Right lobe of liver (tissue), 6 donors: ENCODE data around the gene MYOM3. TPM values are rescaled to one million over a fixed set of nuclear protein-coding genes. Genes with fewer than 3 reads are reported as not detected.

ENCODE experiments used
- ATAC-seq, 4 donors: fragments of 200-7000 bp; cut with Tn5 transposase; one replicate each; pipeline ENCODE4 v1.9.1; 2020; ENCODE audit warnings: mild to moderate bottlenecking in 4 of 4, moderate library complexity in 4 of 4
- DNase-seq, 3 donors: peaks; one replicate each; pipeline ENCODE4 v3.0.0-alpha.2; 2020
- H3K27ac ChIP-seq, 3 donors: fragments of 200-600 bp; one replicate each; pipeline ENCODE4 v1.8.0; 2022
- H3K27me3 ChIP-seq, 2 donors: fragments of 200-600 bp; one replicate each; pipeline ENCODE4 v1.8.0; 2022
- H3K36me3 ChIP-seq, 4 donors: fragments of 200-600 bp; sonication (generic) in 1 of 4; one replicate each; pipeline versions ENCODE4 v1.5.1 to v1.8.0; 2017 to 2022; ENCODE audit warnings: control low read depth in 1 of 4
- H3K4me1 ChIP-seq, 4 donors: fragments of 200-600 bp; sonication (generic) in 1 of 4; one replicate each; pipeline versions ENCODE4 v1.5.1 to v1.8.0; 2017 to 2022; ENCODE audit warnings: control low read depth in 1 of 4
- H3K4me3 ChIP-seq, 3 donors: fragments of 200-600 bp; one replicate each; pipeline ENCODE4 v1.8.0; 2022
- H3K9me3 ChIP-seq, 4 donors: fragments of 200-600 bp; sonication (generic) in 1 of 4; one replicate each; pipeline versions ENCODE4 v1.5.1 to v1.8.0; 2017 to 2022; ENCODE audit warnings: control low read depth in 1 of 4
- POLR2A ChIP-seq: fragments of 450-650 bp; IDR thresholded peaks from one replicate; pipeline ENCODE4 v1.6.1; 2017; ENCODE audit warnings: antibody characterized with exemption, mild to moderate bottlenecking
- WGBS: methylation state at CpG from one replicate; pipeline ENCODE4 v1.1.6; 2018; ENCODE audit warnings: low coverage, low lambda C conversion rate; ENCODE audit not compliant: insufficient coverage; ENCODE audit errors: missing lambda C conversion rate; 5-methylcytosine and 5-hydroxymethylcytosine counted together
- intact Hi-C, 2 donors: fragments of 100-400 bp; cut with DNase I; formaldehyde crosslinking; loops; one replicate each; pipeline versions ENCODE4 v1.11.2 to v1.14.1; 2022
- total RNA-seq, 6 experiments: library from RNA; depleted of rRNA in 2 of 6; stranded (reverse); fragments of >200 nt in 2 of 6; fragmentation: NEBNext Ultra II Directional in 3 of 6; extraction: Animal tissue kit (Norgen Biotek cat#: 25700) in 3 of 6; gene quantifications; one replicate each; pipeline versions ENCODE4 v1.1.0 to v1.2.4, GENCODE V29; 2016 to 2023
- TF ChIP-seq, protein P1 (sequence below), 4 donors: fragments of 200-600 bp in 3 of 4; fragments of 450-650 bp in 1 of 4; IDR thresholded peaks; one replicate each; pipeline versions ENCODE4 v1.5.1 to v1.8.0; 2016 to 2022; ENCODE audit warnings: antibody characterized with exemption in 4 of 4, mild to moderate bottlenecking in 2 of 4
- donor health status: DM: no; HTN: yes; CAD: no.
- donor health status: DM: no; HTN: no; CAD: no.
- donor health status: DM: no; HTN: no; CAD: no.
- donor health status: DM: no; HTN: yes; CAD: no.
- donor health status: DM: no; HTN: yes; CAD: no.

Gene MYOM3
- total RNA-seq, 6 experiments from 2014 or later: 0.04 to 0.37 (median 0.13) TPM

GRCh38 chr1:24147194-24147593 is 35.3 kb upstream of the MYOM3 start:
- Histone ChIP-seq H3K4me3 (no peak overlapping the region), H3K4me1 (peaks cover 0 to 27% (median 4%) of the 10 kb centered on the region in 4 donors), H3K9me3 (no peaks in the 10 kb centered on the region), H3K36me3 (no peaks in the 10 kb centered on the region), H3K27me3 (no peaks in the 10 kb centered on the region), H3K27ac (no peak overlapping the region)
- WGBS: 88% methylated on average over 1 of the region's 9 CpGs
- intact Hi-C loops: no loop called here
- no peak for ATAC-seq
- no peak for TF ChIP-seq POLR2A
- TF ChIP-seq, protein P1, sequence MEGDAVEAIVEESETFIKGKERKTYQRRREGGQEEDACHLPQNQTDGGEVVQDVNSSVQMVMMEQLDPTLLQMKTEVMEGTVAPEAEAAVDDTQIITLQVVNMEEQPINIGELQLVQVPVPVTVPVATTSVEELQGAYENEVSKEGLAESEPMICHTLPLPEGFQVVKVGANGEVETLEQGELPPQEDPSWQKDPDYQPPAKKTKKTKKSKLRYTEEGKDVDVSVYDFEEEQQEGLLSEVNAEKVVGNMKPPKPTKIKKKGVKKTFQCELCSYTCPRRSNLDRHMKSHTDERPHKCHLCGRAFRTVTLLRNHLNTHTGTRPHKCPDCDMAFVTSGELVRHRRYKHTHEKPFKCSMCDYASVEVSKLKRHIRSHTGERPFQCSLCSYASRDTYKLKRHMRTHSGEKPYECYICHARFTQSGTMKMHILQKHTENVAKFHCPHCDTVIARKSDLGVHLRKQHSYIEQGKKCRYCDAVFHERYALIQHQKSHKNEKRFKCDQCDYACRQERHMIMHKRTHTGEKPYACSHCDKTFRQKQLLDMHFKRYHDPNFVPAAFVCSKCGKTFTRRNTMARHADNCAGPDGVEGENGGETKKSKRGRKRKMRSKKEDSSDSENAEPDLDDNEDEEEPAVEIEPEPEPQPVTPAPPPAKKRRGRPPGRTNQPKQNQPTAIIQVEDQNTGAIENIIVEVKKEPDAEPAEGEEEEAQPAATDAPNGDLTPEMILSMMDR (IDR thresholded peaks at IDR 0.05): no peak
- DNase-seq: no peak

GRCh38 chr1:24142546-24143534 is 30.9 kb upstream of the MYOM3 start, which contains the start of gene IL22RA1:
Gene IL22RA1 (minus strand): TSS chr1:24143140. CDS start chr1:24143082, 58 bp downstream.
- Histone ChIP-seq H3K4me1 (peaks cover 0 to 22% (median 8%) of the 10 kb centered on the region in 4 donors), H3K36me3 (no peaks in the 10 kb centered on the region), H3K9me3 (no peaks in the 10 kb centered on the region), H3K27ac (peak within 1 kb of the TSS in 2 of 3 donors; percentile 59 to 72), H3K27me3 (no peaks in the 10 kb centered on the region), H3K4me3 (peak within 1 kb of the TSS; percentile 48 to 66 (median 64))
- DNase-seq (peak; percentile 62 to 84 (median 83)), ATAC-seq (peak; percentile 80 to 91 (median 89))
- intact Hi-C loops: no loop called here
- TF ChIP-seq, protein P1 (IDR thresholded peaks at IDR 0.05): no peak
- no peak for TF ChIP-seq POLR2A
- 25% methylated on average over 11 of the region's 22 CpGs for WGBS

- TF ChIP-seq, protein P1 (IDR thresholded peaks at IDR 0.05): no peak
- no peak for TF ChIP-seq POLR2A
- Histone ChIP-seq H3K4me1 (peaks cover 0 to 22% (median 8%) of the 10 kb centered on the region in 4 donors), H3K9me3 (no peaks in the 10 kb centered on the region), H3K36me3 (no peaks in the 10 kb centered on the region), H3K4me3 (peak overlapping the region in 2 of 3 donors; percentile 6 to 64), H3K27me3 (no peaks in the 10 kb centered on the region), H3K27ac (peak overlapping the region in 2 of 3 donors; percentile 59 to 72)
- WGBS: 43% methylated on average over 10 of the region's 10 CpGs
- DNase-seq: no peak
- intact Hi-C loops: no loop called here
- peak; percentile 42 to 61 (median 58) for ATAC-seq
These were observed 29.5 kb upstream of the MYOM3 start for GRCh38 chr1:24141311-24141997.

DNA sequence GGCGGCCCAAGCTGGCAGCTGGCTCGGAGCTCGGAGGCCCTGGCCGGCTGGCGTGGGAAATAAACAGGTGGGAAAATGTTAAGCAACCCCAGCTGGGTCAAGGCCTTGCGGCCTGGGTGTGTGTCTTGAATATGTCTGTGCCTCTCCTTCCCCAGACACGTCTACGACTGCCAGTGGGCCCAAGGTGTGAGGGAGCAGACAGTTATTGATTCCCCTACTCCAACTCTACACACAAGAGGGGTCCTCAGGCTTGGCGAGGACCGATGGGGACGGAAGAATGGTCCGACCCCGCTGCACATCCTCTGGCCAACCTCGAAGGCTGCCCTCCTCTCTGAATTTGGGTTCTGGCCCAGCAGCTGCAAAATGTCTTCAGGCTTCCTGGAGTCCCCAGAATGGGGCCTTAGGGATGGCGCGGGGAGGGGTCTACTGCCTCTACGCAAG is 28.8 kb upstream of the MYOM3 start:
- peaks cover 0 to 22% (median 8%) of the 10 kb centered on the region in 4 donors for H3K4me1 ChIP-seq
- no peak for DNase-seq
- 62% methylated on average over 6 of the region's 17 CpGs for WGBS
- intact Hi-C loops: no loop called here
- H3K27me3 ChIP-seq: no peaks in the 10 kb centered on the region
- TF ChIP-seq POLR2A: no peak
- TF ChIP-seq, protein P1 (IDR thresholded peaks at IDR 0.05): no peak
- no peaks in the 10 kb centered on the region for H3K9me3 ChIP-seq
- ATAC-seq: no peak
- no peak overlapping the region for H3K4me3 ChIP-seq
- H3K27ac ChIP-seq: no peak overlapping the region
- H3K36me3 ChIP-seq: no peaks in the 10 kb centered on the region
